Cardiac fibroblast (primary cell): ENCODE results near the gene RFC2.

Experiments
- DNase-seq, 2 donors: peaks; one replicate each; pipeline versions ENCODE4 v3.0.0 to v3.0.0-alpha.2; 2010; ENCODE audit warnings: low read depth in 2 of 2
- H3K4me3 ChIP-seq, 2 donors: replicated peaks in 1 of 2; 1 replicate in 1 of 2; 2 replicates in 1 of 2; pipeline ENCODE4 v1.5.1; 2011; ENCODE audit warnings: low read depth in 2 of 2, low read length in 2 of 2, mild to moderate bottlenecking in 2 of 2, moderate library complexity in 1 of 2
- CTCF ChIP-seq: IDR thresholded peaks from one replicate; pipeline ENCODE4 v1.5.1; 2011; ENCODE audit warnings: low read depth, mild to moderate bottlenecking, low read length, inconsistent platforms

Gene RFC2

GRCh38 chr7:74246497-74246896 lies 7.7 kb downstream of the RFC2 start:
- H3K4me3 ChIP-seq = no peak overlapping the region
- TF ChIP-seq CTCF = no peak
- no peak for DNase-seq

DNA sequence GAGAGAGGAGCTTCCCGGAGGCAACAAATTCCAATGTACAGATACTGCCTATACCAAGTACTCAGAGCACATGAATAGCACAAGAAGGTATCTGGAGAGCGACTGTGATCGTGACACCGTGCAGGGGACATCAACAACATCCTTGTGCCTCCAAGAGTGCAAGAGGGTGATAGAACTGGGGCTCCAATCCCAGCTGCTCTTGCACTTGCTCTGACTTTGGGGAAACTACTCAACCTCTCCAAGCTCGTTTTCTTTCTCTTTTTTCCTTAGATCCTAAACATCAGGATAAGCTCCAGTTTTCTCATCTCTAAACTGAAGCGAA lies 12.1 kb downstream of the RFC2 start:
- no peak for DNase-seq
- TF ChIP-seq CTCF = no peak
- no peak overlapping the region for H3K4me3 ChIP-seq

DNA sequence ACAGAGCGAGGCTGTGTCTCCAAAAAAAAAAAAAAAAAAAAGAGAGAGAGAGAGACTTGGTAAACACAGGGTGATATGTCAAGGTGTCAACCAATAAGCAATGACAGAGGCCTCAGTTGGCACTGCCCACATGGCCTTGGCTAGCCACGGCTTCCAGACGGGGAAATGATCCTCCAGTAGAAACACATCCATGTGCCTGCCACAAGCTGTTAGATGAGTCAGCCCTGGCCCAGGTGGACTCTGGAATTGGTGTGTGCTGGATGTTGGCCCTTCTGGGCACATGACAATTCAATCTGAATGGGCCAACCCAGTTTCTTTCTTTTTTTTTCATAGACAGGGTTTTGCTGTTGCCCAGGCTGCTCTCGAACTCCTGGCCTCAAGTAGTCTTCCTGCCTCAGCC lies 13.7 kb downstream of the RFC2 start:
- DNase-seq = no peak
- H3K4me3 ChIP-seq = no peak overlapping the region
- no peak for TF ChIP-seq CTCF

DNA sequence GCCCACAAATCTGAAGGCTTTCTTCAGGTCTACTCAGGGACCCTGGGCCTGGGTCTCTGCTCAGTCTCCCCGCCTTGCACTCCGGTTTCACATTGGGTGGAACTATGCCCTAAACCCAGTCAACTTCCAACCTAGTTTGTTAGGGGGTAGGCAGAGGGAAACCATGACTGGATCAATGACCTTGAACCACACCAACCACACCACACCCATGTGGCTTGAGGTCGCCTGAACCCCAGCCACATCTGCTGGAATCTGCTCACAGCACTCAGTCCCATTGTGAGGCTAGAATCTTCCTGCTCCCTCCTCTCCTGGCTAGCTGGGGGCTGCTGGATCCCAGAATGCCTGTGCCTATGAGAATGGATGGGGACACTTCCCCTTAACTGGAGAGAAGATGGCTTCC lies 17.9 kb downstream of the RFC2 start:
- DNase-seq = no peak
- no peak for TF ChIP-seq CTCF
- no peak overlapping the region for H3K4me3 ChIP-seq

- H3K4me3 ChIP-seq = no peak overlapping the region
- no peak for TF ChIP-seq CTCF
- no peak for DNase-seq
These were observed 18.5 kb downstream of the RFC2 start for GRCh38 chr7:74235518-74236268.

- no peak overlapping the region for H3K4me3 ChIP-seq
- no peak for TF ChIP-seq CTCF
These were observed 20.4 kb downstream of the RFC2 start for GRCh38 chr7:74233655-74234285.

DNA sequence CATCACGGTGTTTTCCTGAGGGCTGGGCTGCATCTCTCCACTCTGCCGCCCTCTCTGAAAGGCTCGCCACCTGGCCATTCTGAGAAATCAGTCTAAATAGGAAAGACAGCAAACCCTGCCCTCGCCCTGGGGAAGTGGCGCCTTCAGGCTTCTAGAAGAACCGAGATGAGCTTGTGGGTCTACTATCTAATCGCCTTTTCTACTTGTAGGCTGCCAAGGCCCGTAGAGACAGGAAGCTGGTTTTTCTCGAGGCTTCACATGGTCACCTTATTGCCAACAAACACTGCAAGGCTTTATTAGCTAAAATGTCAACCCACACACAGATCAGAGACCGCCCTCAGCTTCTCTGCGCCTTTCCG lies 23.0 kb downstream of the RFC2 start:
- no peak overlapping the region for H3K4me3 ChIP-seq
- TF ChIP-seq CTCF = no peak
- DNase-seq = no peak

More at GRCh38 chr7:74233655-74234285, 20.4 kb downstream of the RFC2 start:
- DNase-seq = peak; percentile 43 to 44
